Measurements from ENCODE around the gene DNMT3A. TPM values are rescaled to one million over a fixed set of nuclear protein-coding genes. Genes with fewer than 3 reads are reported as not detected.
A peak's percentile ranks its signal among the peaks of the same experiment; 100 is the strongest.

The DNMT3A gene
- total RNA-seq, 1 donor from 2014 or later = 12.9 TPM

- TF ChIP-seq CTCF (IDR thresholded peaks at IDR 0.05; ENCODE audit: insufficient read depth, low read length, severe bottlenecking) = no peak
- H3K36me3 ChIP-seq (ENCODE audit: control insufficient read depth, insufficient read depth, low read length) = peaks cover 2% of the 10 kb centered on the region
- H3K27me3 ChIP-seq (ENCODE audit: control insufficient read depth, insufficient read depth, low read length) = no peaks in the 10 kb centered on the region
- FAIRE-seq (no peak), DNase-seq (ENCODE audit: low read depth) (no peak)
- H3K4me3 ChIP-seq (ENCODE audit: low read depth, low read length) = no peak overlapping the region
These were observed 46.1 kb downstream of the DNMT3A start for GRCh38 chr2:25295621-25296020.

- H3K4me3 ChIP-seq (ENCODE audit: low read depth, low read length) = no peak overlapping the region
- peak; percentile 43 for FAIRE-seq
- no peak for TF ChIP-seq CTCF (IDR thresholded peaks at IDR 0.05; ENCODE audit: insufficient read depth, low read length, severe bottlenecking)
- peak; percentile 30 for DNase-seq (ENCODE audit: low read depth)
- H3K36me3 ChIP-seq (ENCODE audit: control insufficient read depth, insufficient read depth, low read length) = no peaks in the 10 kb centered on the region
- no peaks in the 10 kb centered on the region for H3K27me3 ChIP-seq (ENCODE audit: control insufficient read depth, insufficient read depth, low read length)
These were observed 46.9 kb downstream of the DNMT3A start for GRCh38 chr2:25294573-25295462.

- no peak for TF ChIP-seq CTCF (IDR thresholded peaks at IDR 0.05; ENCODE audit: insufficient read depth, low read length, severe bottlenecking)
- DNase-seq (ENCODE audit: low read depth) = no peak
- FAIRE-seq = no peak
- Histone ChIP-seq H3K36me3 (ENCODE audit: control insufficient read depth, insufficient read depth, low read length) (no peaks in the 10 kb centered on the region), H3K27me3 (ENCODE audit: control insufficient read depth, insufficient read depth, low read length) (no peaks in the 10 kb centered on the region), H3K4me3 (ENCODE audit: low read depth, low read length) (no peak overlapping the region)
These were observed 47.7 kb downstream of the DNMT3A start for GRCh38 chr2:25293958-25294562.

GRCh38 chr2:25293145-25293544 is 48.6 kb downstream of the DNMT3A start:
- TF ChIP-seq CTCF (IDR thresholded peaks at IDR 0.05; ENCODE audit: insufficient read depth, low read length, severe bottlenecking) = no peak
- no peak for DNase-seq (ENCODE audit: low read depth)
- H3K27me3 ChIP-seq (ENCODE audit: control insufficient read depth, insufficient read depth, low read length) = no peaks in the 10 kb centered on the region
- no peak for FAIRE-seq
- H3K4me3 ChIP-seq (ENCODE audit: low read depth, low read length) = no peak overlapping the region
- no peaks in the 10 kb centered on the region for H3K36me3 ChIP-seq (ENCODE audit: control insufficient read depth, insufficient read depth, low read length)

- TF ChIP-seq CTCF (IDR thresholded peaks at IDR 0.05; ENCODE audit: insufficient read depth, low read length, severe bottlenecking) = no peak
- FAIRE-seq (no peak), DNase-seq (ENCODE audit: low read depth) (no peak)
- Histone ChIP-seq H3K27me3 (ENCODE audit: control insufficient read depth, insufficient read depth, low read length) (no peaks in the 10 kb centered on the region), H3K4me3 (ENCODE audit: low read depth, low read length) (no peak overlapping the region), H3K36me3 (ENCODE audit: control insufficient read depth, insufficient read depth, low read length) (no peaks in the 10 kb centered on the region)
These were observed 49.3 kb downstream of the DNMT3A start for GRCh38 chr2:25292408-25292807.

Measured in bronchial epithelial cell (primary cell).